ENCODE measurements around the gene NAA10. TPM values are rescaled to one million over a fixed set of nuclear protein-coding genes. Genes with fewer than 3 reads are reported as not detected.

NAA10 gene
- total RNA-seq, 2 donors from 2014 or later = 30.3 to 74.7 TPM

GRCh38 chrX:153974726-153975286, 40.0 kb upstream of the NAA10 start:
- intact Hi-C loops (cut with DNase I) = no loop called here
- Histone ChIP-seq H3K36me3 (replicated peaks in 1 of 2; ENCODE audit: insufficient read depth in 1 of 2, low read depth in 2 of 2) (no peaks in the 10 kb centered on the region), H3K4me3 (no peak overlapping the region), H3K9me3 (no peaks in the 10 kb centered on the region), H3K27me3 (no peaks in the 10 kb centered on the region), H3K4me1 (peaks cover 14% of the 10 kb centered on the region), H3K27ac (peak overlapping the region in 3 of 4 donors; percentile 94 to 98 (median 95))
- ATAC-seq = no peak
- peak in 1 of 4 donors; percentile 10 for DNase-seq
- WGBS, 2 donors = 55% methylated on average over 3 of the region's 3 CpGs; no CpG with 5 or more reads in 1 of the 2 donors
- TF ChIP-seq CTCF (IDR thresholded peaks at IDR 0.05) = no peak

- ATAC-seq = no peak
- intact Hi-C loops (cut with DNase I) = no loop called here
- Histone ChIP-seq H3K9me3 (no peaks in the 10 kb centered on the region), H3K36me3 (replicated peaks in 1 of 2; ENCODE audit: insufficient read depth in 1 of 2, low read depth in 2 of 2) (no peaks in the 10 kb centered on the region), H3K4me1 (peaks cover 21% of the 10 kb centered on the region), H3K27me3 (no peaks in the 10 kb centered on the region), H3K27ac (peak overlapping the region; percentile 94 to 99 (median 96)), H3K4me3 (no peak overlapping the region)
- WGBS, 2 donors = 31 to 80% methylated on average over 1 to 9 of the region's 14 CpGs
- DNase-seq = peak in 3 of 4 donors; percentile 33 to 42 (median 37)
- TF ChIP-seq POLR2A (IDR thresholded peaks at IDR 0.05) (no peak), CTCF (IDR thresholded peaks at IDR 0.05) (no peak)
These were observed 39.3 kb upstream of the NAA10 start for GRCh38 chrX:153974003-153974725.

- Histone ChIP-seq H3K36me3 (replicated peaks in 1 of 2; ENCODE audit: insufficient read depth in 1 of 2, low read depth in 2 of 2) (no peaks in the 10 kb centered on the region), H3K4me1 (peaks cover 29% of the 10 kb centered on the region), H3K27ac (peak overlapping the region; percentile 94 to 99 (median 96)), H3K9me3 (no peaks in the 10 kb centered on the region), H3K27me3 (no peaks in the 10 kb centered on the region), H3K4me3 (no peak overlapping the region)
- TF ChIP-seq CTCF (IDR thresholded peaks at IDR 0.05) = no peak
- peak in 2 of 3 donors; percentile 26 to 53 for TF ChIP-seq POLR2A (IDR thresholded peaks at IDR 0.05)
- intact Hi-C loops (cut with DNase I) = no loop called here
- peak in 2 of 4 donors; percentile 36 to 49 for DNase-seq
- 10 to 15% methylated on average over 8 to 20 of the region's 20 CpGs for WGBS, 2 donors
- ATAC-seq = no peak
These were observed 38.5 kb upstream of the NAA10 start for GRCh38 chrX:153973127-153974002.

GRCh38 chrX:153972368-153973126, 37.7 kb upstream of the NAA10 start, which contains the start of gene TMEM187:
TSS of gene TMEM187 (plus strand) at chrX:153972754. CDS start at chrX:153982063, 9,309 bp downstream.
- 0% methylated on average over 13 to 27 of the region's 103 CpGs for WGBS, 2 donors
- no peaks in the 10 kb centered on the region for H3K27me3 ChIP-seq
- DNase-seq (peak; percentile 86 to 91 (median 89)), ATAC-seq (peak; percentile 72)
- H3K4me3 ChIP-seq = peak within 1 kb of the TSS; percentile 80 to 95
- H3K4me1 ChIP-seq = peaks cover 37% of the 10 kb centered on the region
- H3K27ac ChIP-seq = peak within 1 kb of the TSS; percentile 94 to 99 (median 96)
- no peaks in the 10 kb centered on the region for H3K9me3 ChIP-seq
- TF ChIP-seq POLR2A (IDR thresholded peaks at IDR 0.05) = peak in 2 of 3 donors; percentile 37 to 57
- no peak for TF ChIP-seq CTCF (IDR thresholded peaks at IDR 0.05)
- H3K36me3 ChIP-seq (replicated peaks in 1 of 2; ENCODE audit: insufficient read depth in 1 of 2, low read depth in 2 of 2) = no peaks in the 10 kb centered on the region
- intact Hi-C loops (cut with DNase I) = no loop called here

Data from body of pancreas (tissue), 4 donors.